BJ (cell line): ENCODE measurements around the gene NGF. TPM values are rescaled to one million over a fixed set of nuclear protein-coding genes. Genes with fewer than 3 reads are reported as not detected.

ENCODE experiments used
- CTCF ChIA-PET: fragments of 350-600 bp; formaldehyde crosslinking; extraction: SDS; loops from one replicate; lab custom pipeline; 2021; ENCODE audit warnings: antibody characterized with exemption, inconsistent platforms; lab: Yijun Ruan, JAX
- POLR2A ChIA-PET: fragments of 300-600 bp; sonication (Branson Sonifier 250); formaldehyde crosslinking; extraction: SDS; loops from one replicate; lab custom pipeline; 2021; ENCODE audit warnings: antibody characterized with exemption; lab: Charles Lee
- DNase-seq: peaks from one replicate; pipeline ENCODE4 v3.0.0-alpha.2; 2011; ENCODE audit warnings: low read depth
- H3K27me3 ChIP-seq: 2 replicates; pipeline ENCODE4 v1.6.0; 2011; ENCODE audit warnings: low read length; ENCODE audit not compliant: control insufficient read depth, insufficient read depth
- H3K36me3 ChIP-seq: 2 replicates; pipeline ENCODE4 v1.5.1; 2011; ENCODE audit warnings: low read length; ENCODE audit not compliant: control insufficient read depth, insufficient read depth
- H3K4me3 ChIP-seq: 2 replicates; pipeline ENCODE4 v1.5.1; 2011; ENCODE audit warnings: low read depth, mild to moderate bottlenecking, control low read depth, low read length
- CTCF ChIP-seq: IDR thresholded peaks from 2 replicates; pipeline ENCODE4 v1.5.1; 2011; ENCODE audit warnings: low read depth, mild to moderate bottlenecking, control low read depth, inconsistent platforms, low read length, moderate library complexity; ENCODE audit not compliant: insufficient read depth
- polyA plus RNA-seq: library from polyadenylated mRNA; depleted of rRNA; stranded (reverse); fragments of >200 nt; gene quantifications from 2 replicates; pipeline ENCODE4 v1.2.3, GENCODE V29; 2011

Gene NGF
- polyA plus RNA-seq, 1 experiment, result 49.6 TPM

GRCh38 chr1:115296981-115297380 lies 41.1 kb downstream of the NGF start:
- Histone ChIP-seq H3K27me3 (no peaks in the 10 kb centered on the region), H3K4me3 (no peak overlapping the region), H3K36me3 (no peaks in the 10 kb centered on the region; the same call in 1 of the 2 replicates)
- POLR2A ChIA-PET, result no interaction called here
- no peak for TF ChIP-seq CTCF
- DNase-seq, result no peak
- CTCF ChIA-PET, result interaction anchor here (0.9 to 2.0 kb wide), 8 partner anchors 22 to 864 kb away, joined by 3 to 5 read pairs (median 4); partner anchors contain the start of gene NGF

GRCh38 chr1:115295904-115296696 lies 41.9 kb downstream of the NGF start:
- CTCF ChIA-PET, result interaction anchor here (0.9 to 2.0 kb wide), 7 partner anchors 21 to 863 kb away, joined by 3 to 5 read pairs (median 4); partner anchors contain the start of gene NGF

DNA sequence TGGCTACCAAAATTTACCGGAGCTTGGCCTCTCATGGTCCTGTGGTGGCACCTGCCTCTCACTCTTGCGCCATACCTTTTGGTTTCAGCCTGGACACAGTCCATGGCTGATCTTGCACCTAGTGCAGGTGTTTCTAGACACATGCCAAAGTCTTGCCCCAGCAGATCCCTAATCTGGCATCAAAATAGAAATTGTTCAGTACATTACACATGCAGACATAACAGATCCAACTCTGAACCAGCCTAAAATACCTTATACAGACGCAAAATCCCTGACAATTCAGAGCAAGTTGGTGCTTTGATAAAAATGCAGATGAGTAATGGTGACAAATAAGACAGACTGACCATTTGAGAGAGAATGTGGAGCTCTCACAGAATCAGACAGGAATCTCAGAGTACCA lies 44.1 kb downstream of the NGF start:
- H3K36me3 ChIP-seq, result peaks cover 3% of the 10 kb centered on the region
- ChIA-PET POLR2A (no interaction called here), CTCF (interaction anchor here (1.4 to 1.5 kb wide), 2 partner anchors 13 to 151 kb away, joined by 3 to 8 read pairs; no protein-coding TSS in a partner anchor)
- TF ChIP-seq CTCF, result no peak
- DNase-seq, result no peak
- H3K4me3 ChIP-seq, result no peak overlapping the region
- no peaks in the 10 kb centered on the region for H3K27me3 ChIP-seq

More at GRCh38 chr1:115295904-115296696, 41.9 kb downstream of the NGF start:
- POLR2A ChIA-PET, result interaction anchor here (0.5 kb wide), 1 partner anchor 239 kb away, joined by 3 read pairs; no protein-coding TSS in a partner anchor
- no peaks in the 10 kb centered on the region for H3K27me3 ChIP-seq
- no peak for TF ChIP-seq CTCF
- peaks cover 2% of the 10 kb centered on the region; the same call in 1 of the 2 replicates for H3K36me3 ChIP-seq
- no peak for DNase-seq
- no peak overlapping the region for H3K4me3 ChIP-seq

DNA sequence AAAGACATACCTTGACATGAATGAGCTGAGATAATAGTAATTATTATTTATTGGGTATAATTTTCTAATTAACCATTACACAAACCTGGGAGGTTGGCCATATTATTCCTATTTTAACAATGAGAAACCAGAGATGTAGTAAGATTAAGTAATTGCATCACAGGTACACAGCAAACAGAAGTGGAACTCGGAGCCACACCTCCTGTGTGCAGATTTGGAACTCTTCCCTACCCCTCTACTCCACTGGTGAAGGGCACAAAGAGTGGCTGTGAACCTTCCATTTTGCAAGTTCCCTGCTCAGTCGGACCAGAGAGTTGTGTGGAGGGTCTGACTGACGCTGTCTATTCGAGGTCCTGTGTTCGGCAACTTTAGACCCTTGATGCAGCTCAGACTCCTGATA lies 45.0 kb downstream of the NGF start:
- H3K36me3 ChIP-seq, result peaks cover 4% of the 10 kb centered on the region
- ChIA-PET POLR2A (no interaction called here), CTCF (no interaction called here)
- H3K4me3 ChIP-seq, result no peak overlapping the region
- H3K27me3 ChIP-seq, result no peaks in the 10 kb centered on the region
- no peak for TF ChIP-seq CTCF
- DNase-seq, result no peak

DNA sequence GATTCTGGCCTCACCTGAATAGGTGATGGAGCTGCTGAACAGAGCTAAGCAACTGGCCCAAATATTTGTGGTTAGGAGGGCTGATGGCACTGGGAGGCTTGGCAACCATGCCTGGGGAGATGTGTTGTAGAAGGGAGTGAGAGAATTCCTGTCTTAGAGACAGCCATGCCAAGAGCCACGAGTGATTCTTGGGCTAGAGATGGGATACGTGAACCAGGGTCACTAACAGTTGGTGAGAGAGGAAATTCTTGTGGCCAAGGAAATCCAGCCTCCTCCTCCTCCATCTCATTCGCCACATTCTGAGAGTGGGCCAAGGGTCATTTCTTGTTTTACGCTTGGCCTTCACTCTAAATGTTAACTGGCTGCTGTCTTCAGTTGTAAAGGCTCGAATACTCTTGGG lies 46.3 kb downstream of the NGF start:
- Histone ChIP-seq H3K36me3 (peaks cover 9% of the 10 kb centered on the region), H3K4me3 (no peak overlapping the region), H3K27me3 (no peaks in the 10 kb centered on the region)
- ChIA-PET POLR2A (no interaction called here), CTCF (interaction anchor here (0.5 to 1.2 kb wide), 2 partner anchors 14 to 16 kb away, joined by 3 to 7 read pairs; no protein-coding TSS in a partner anchor)
- no peak for DNase-seq
- TF ChIP-seq CTCF, result no peak
